HG03280 (cell line): ENCODE measurements around the gene SLC17A1.

Experiments
- ATAC-seq: cut with Tn5 transposase; IDR thresholded peaks from one replicate; pipeline ENCODE4 v1.9.1; 2021; ENCODE audit warnings: mild to moderate bottlenecking, moderate library complexity; ENCODE audit not compliant: unreplicated experiment

SLC17A1 gene

DNA sequence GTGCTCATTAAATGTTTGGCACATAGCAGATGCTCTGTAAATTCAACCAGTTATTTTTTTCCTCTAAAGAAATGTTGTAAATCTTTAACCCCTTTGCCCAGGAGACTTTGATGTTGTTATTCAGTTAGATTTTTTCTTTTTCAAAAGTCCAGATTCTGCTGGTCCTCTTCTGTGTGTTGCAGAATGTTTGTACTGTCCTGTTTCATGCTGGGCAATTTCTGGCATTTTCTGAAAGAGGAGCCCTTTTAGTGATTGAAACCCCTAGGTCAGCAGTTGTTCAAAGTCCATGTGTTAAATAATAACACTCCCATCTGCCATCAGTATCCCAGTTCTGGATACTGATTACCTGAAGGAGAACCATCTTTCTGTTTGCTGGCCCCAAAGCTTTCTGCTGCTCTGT lies 1.3 kb upstream of the SLC17A1 start:
- ATAC-seq, result no peak

GRCh38 chr6:25832670-25833069 lies 818 bp upstream of the SLC17A1 start:
- no peak for ATAC-seq

- ATAC-seq, result no peak
Measured at GRCh38 chr6:25832307-25832662, 433 bp upstream of the SLC17A1 start.

DNA sequence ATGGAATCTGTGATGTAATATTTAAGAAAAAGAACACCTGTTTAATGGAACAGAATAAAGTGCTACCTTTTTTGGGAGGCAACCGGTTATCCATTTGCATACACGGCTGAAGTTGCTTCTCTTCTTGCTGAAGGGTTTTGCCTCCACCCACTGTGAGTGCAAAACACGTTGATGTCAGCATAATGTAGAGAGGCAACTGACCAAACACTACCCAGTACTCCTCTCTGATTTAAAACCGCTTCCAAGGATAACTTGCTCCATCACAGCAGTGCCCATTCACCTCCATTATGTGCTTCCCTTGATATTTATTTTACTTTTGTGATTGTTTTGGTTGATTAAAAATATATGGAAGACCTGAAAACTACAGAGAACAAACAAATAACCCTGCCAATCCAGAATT lies 1.4 kb downstream of the SLC17A1 start:
- ATAC-seq, result no peak

DNA sequence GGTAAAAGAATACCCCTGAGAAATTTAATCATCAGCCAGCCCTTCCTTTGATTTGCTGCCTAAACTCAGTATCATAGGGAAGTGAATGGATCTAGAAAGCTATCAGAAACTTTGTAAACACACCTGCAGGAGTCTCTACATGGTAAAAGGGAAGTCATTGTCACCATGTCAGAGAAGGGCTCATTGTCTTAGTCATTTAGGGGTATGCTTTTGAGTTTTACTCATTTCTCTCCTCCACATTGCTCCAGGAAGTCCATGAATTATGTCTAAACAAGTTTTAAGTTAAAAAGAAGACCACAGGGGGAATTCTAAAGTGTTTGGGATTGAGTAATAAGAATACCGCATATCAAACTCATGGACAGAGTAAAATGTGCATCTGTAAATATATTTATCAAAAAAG lies 2.5 kb downstream of the SLC17A1 start:
- no peak for ATAC-seq

GRCh38 chr6:25821341-25821740 lies 10.5 kb downstream of the SLC17A1 start:
- no peak for ATAC-seq

DNA sequence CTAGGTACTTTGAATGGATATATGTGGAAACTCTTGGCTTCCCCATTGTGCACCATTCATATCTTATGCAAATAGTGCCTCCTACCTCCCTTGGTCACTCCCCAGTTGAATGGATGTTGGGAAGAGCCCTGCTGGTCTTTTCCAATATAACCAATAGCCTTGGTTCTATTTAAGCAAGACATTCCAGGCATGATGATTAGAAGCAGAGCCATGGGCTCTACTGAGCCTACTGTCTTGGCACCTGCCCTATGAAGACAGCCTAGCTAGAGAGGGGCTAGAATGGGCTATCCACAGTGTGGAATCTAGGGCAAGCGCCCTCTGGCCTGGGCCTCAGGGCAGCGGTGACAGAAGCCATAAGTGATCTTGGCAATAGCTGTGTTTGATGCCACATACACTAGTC lies 15.6 kb downstream of the SLC17A1 start:
- no peak for ATAC-seq

DNA sequence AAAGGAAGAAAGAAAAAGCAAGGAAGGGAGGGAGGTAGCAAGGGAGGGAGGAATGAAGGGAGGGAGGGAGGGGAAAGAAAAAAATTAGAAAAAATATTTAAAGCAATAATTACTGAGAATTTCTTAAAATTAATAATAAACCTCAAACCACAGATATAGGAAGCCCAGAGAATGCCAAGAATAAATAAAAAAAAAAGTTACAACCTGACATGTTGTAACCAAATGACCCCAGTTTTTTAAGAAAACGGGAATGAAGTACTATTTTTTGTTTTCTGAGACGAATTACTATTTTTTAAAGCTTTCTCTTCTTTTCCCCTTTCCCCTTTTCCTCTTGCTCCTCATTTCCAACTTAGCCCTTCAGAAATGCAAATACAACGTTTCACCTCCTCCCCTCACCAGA lies 16.7 kb downstream of the SLC17A1 start:
- no peak for ATAC-seq

- no peak for ATAC-seq
Measured at GRCh38 chr6:25804804-25805203, 27.0 kb downstream of the SLC17A1 start.

GRCh38 chr6:25801436-25801835 lies 30.4 kb downstream of the SLC17A1 start:
- no peak for ATAC-seq

- ATAC-seq, result no peak
Measured at GRCh38 chr6:25794784-25795183, 37.1 kb downstream of the SLC17A1 start.

DNA sequence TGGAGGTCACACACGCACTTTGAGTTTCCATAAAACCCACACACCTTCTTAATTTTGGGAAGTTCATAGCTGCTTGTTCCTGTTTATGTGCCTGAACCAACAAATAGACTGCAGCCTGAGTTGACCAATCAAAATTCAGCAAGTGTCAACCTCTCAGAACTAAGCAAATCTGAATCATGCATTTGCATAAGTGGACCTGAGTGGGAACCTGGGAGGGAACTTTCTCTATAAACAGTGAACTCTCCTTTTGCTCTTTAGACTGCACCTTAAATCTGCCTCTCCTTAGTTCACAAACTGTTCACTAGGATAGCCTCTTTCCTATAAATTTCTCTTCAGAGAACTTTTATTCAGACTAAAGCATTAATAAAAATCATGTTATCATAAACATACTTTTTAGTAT lies 37.9 kb downstream of the SLC17A1 start:
- no peak for ATAC-seq

DNA sequence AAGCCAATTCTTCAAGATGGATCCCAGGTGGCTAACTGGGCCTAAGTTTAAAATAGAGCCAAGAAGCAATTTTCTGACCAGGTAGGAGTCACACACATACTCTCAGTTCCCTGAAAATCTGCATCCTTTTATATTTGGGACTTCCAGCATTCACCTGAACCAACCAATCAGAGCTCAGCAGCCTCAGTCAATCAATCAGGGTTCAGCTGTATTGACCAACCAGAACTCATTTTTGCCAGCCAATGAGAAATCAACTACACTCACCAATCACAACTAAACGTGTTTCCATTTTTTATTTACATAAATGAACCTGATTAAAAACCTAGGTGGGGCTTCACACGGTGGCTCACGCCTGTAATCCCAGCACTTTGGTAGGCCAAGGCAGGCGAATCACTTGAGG lies 39.8 kb downstream of the SLC17A1 start:
- ATAC-seq, result no peak

GRCh38 chr6:25789475-25789874 lies 42.4 kb downstream of the SLC17A1 start:
- no peak for ATAC-seq

DNA sequence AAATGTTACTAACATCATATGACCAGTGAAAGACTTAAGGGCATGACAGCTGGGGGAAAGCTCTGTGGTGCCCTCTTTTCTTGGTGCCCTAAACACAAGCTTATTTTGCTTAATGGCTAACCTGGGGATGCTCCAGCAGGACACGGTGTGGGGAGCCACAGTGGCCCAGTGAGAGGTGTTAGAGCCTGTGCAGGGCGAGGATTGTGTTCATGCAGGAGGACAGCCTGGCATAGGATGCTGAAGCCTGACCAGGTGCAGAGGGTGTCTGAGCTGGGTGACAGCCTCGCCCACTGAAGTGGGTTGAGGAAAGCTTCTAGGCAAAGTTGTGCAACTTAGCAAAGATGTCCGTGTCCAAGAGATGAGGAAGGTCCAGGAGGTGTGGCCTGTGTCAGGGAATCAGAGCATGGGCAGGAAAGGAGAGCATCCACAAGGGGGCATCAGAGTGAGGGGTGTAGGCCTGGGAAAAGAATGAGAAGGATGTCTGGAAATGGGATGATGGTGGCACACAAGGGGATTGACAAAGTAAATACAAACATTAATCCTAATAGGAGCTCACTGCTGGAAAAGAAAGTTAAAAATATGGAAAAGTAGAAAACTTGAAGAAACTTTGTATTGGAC lies 43.4 kb downstream of the SLC17A1 start:
- no peak for ATAC-seq

DNA sequence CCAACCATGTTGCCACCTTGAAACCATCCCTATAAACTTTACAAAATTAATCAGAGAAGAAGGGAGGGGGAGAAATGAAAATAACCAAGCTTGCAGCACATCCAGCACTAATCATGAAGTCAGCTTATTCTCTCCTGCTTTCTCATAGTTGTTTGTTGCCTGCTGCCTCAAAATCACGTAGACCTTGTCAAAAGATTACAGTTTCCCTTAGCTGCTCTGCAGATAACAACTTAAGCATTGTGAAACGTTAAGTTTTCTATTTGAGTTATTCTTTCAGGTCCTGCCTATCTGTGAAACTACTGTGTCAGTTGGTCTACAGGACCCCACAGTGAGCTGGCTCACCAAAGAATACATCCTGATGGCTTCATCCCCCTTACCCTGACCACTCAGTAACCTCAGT lies 44.4 kb downstream of the SLC17A1 start:
- ATAC-seq, result no peak

DNA sequence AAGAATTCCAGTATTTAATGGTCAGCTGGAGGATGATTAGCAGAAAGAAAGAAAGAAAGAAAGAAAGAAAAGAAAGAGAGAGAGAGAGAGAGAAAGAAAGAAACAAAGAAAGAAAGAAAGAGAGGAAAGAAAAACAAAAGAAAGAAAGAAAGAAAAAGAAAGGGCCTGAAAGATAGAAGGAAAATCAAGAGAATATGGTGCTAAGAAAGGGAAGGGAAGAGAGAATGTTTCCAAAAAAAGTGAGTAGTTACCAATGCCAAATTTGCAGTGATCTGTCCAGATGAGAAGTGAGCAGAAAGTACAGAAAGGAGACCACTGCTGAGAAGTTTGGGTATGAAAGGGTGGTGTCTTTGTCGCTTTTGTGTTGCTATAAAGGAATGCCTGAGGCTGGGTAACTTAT lies 50.7 kb downstream of the SLC17A1 start:
- no peak for ATAC-seq

DNA sequence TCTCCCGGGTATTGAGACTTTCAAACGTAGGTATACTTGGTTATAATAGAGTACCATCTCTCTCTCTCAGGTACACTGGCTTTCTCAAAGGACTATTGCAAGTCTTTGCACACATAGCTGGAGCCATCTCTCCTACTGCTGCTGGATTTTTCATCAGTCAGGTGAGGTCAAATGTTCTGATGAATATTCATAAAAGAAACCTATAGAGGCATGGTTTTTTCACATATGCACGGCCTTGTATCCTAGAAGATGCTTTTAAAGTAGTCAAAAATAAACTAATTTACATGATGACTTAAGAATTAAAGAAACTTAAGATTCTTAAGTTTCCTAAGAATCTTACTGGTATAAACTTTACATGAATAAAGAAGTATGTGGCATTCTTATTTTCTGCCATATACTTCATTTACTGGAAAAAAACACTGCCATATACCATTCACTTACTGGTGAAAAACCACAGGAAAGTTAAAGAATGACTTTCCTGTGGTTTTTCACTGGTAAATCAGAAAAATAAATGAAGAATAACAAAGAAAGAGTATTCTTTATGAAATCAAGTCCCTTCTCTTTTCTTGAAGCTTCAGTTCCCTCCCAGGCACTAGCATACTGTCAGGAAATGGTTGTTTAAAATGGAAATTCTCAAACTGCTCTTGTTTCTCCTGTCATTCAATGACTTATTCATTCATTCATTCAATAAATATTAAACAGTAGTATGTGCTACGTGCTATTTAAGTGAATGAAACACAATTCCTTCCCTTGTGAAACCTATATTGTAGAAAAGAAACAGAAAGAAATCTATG lies 53.8 kb downstream of the SLC17A1 start:
- ATAC-seq, result no peak

GRCh38 chr6:25777031-25777430 lies 54.8 kb downstream of the SLC17A1 start:
- ATAC-seq, result no peak

- no peak for ATAC-seq
Measured at GRCh38 chr6:25774120-25774715, 57.6 kb downstream of the SLC17A1 start.

GRCh38 chr6:25769983-25770382 lies 61.9 kb downstream of the SLC17A1 start:
- no peak for ATAC-seq

GRCh38 chr6:25768566-25768965 lies 63.3 kb downstream of the SLC17A1 start:
- ATAC-seq, result no peak
